HEK293 (cell line): Measurements from ENCODE around the gene PEX11G.
A peak's percentile ranks its signal among the peaks of the same experiment; 100 is the strongest.

Source experiments
- KLF1 ChIP-seq: fragments of 450-650 bp; formaldehyde crosslinking; IDR thresholded peaks from 2 replicates; pipeline ENCODE4 v1.5.1; 2016; ENCODE audit warnings: missing biosample characterization, missing genetic modification characterization
- KLF17 ChIP-seq: fragments of 450-650 bp; formaldehyde crosslinking; IDR thresholded peaks from 2 replicates; pipeline ENCODE4 v1.5.1; 2016; ENCODE audit warnings: missing biosample characterization, missing genetic modification characterization
- MYNN ChIP-seq: fragments of 450-650 bp; formaldehyde crosslinking; IDR thresholded peaks from 2 replicates; pipeline ENCODE4 v1.5.1; 2016; ENCODE audit warnings: missing biosample characterization, missing genetic modification characterization, borderline replicate concordance
- OVOL3 ChIP-seq: fragments of 450-650 bp; formaldehyde crosslinking; IDR thresholded peaks from 2 replicates; pipeline ENCODE4 v1.5.1; 2016; ENCODE audit warnings: missing biosample characterization, missing genetic modification characterization
- PRDM2 ChIP-seq: fragments of 450-650 bp; formaldehyde crosslinking; IDR thresholded peaks from 2 replicates; pipeline ENCODE4 v1.5.1; 2016; ENCODE audit warnings: missing biosample characterization, missing genetic modification characterization, borderline replicate concordance
- PRDM6 ChIP-seq: fragments of 450-650 bp; formaldehyde crosslinking; IDR thresholded peaks from 2 replicates; pipeline ENCODE4 v1.5.1; 2017; ENCODE audit warnings: missing biosample characterization, missing genetic modification characterization
- SP2 ChIP-seq: fragments of 450-650 bp; formaldehyde crosslinking; IDR thresholded peaks from 2 replicates; pipeline ENCODE4 v1.5.1; 2016; ENCODE audit warnings: missing biosample characterization, missing genetic modification characterization
- ZBTB6 ChIP-seq: fragments of 450-650 bp; formaldehyde crosslinking; IDR thresholded peaks from 2 replicates; pipeline ENCODE4 v1.5.1; 2017; ENCODE audit warnings: missing biosample characterization, missing genetic modification characterization
- ZFHX2 ChIP-seq: fragments of 450-650 bp; formaldehyde crosslinking; conservative IDR thresholded peaks from 2 replicates; pipeline ENCODE4 v1.5.1; 2016; ENCODE audit warnings: missing biosample characterization, missing genetic modification characterization
- ZNF114 ChIP-seq: fragments of 450-650 bp; formaldehyde crosslinking; IDR thresholded peaks from 2 replicates; pipeline ENCODE4 v1.5.0; 2017; ENCODE audit warnings: missing biosample characterization, missing genetic modification characterization
- ZNF121 ChIP-seq: fragments of 450-650 bp; formaldehyde crosslinking; IDR thresholded peaks from 2 replicates; pipeline ENCODE4 v1.5.1; 2016; ENCODE audit warnings: missing biosample characterization, missing genetic modification characterization
- ZNF169 ChIP-seq: fragments of 450-650 bp; formaldehyde crosslinking; IDR thresholded peaks from 2 replicates; pipeline ENCODE4 v1.5.1; 2016; ENCODE audit warnings: missing biosample characterization, missing genetic modification characterization
- ZNF211 ChIP-seq: fragments of 450-650 bp; formaldehyde crosslinking; IDR thresholded peaks from 2 replicates; pipeline ENCODE4 v1.5.1; 2016; ENCODE audit warnings: low read depth, missing biosample characterization, missing genetic modification characterization
- ZNF239 ChIP-seq: fragments of 450-650 bp; formaldehyde crosslinking; IDR thresholded peaks from 2 replicates; pipeline ENCODE4 v1.5.1; 2016; ENCODE audit warnings: missing biosample characterization, missing genetic modification characterization
- ZNF24 ChIP-seq: fragments of 450-650 bp; formaldehyde crosslinking; IDR thresholded peaks from 2 replicates; pipeline ENCODE4 v1.5.1; 2016; ENCODE audit warnings: missing biosample characterization, missing genetic modification characterization
- ZNF26 ChIP-seq: fragments of 450-650 bp; formaldehyde crosslinking; IDR thresholded peaks from 2 replicates; pipeline ENCODE4 v1.5.1; 2016; ENCODE audit warnings: missing biosample characterization, missing genetic modification characterization
- ZNF302 ChIP-seq: fragments of 450-650 bp; formaldehyde crosslinking; IDR thresholded peaks from 2 replicates; pipeline ENCODE4 v1.5.1; 2016; ENCODE audit warnings: missing biosample characterization, missing genetic modification characterization, low read depth
- ZNF311 ChIP-seq: fragments of 450-650 bp; formaldehyde crosslinking; IDR thresholded peaks from 2 replicates; pipeline ENCODE4 v1.5.1; 2017; ENCODE audit warnings: missing biosample characterization, missing genetic modification characterization, borderline replicate concordance
- ZNF341 ChIP-seq: fragments of 450-650 bp; formaldehyde crosslinking; IDR thresholded peaks from 2 replicates; pipeline ENCODE4; 2016; ENCODE audit warnings: low read depth, missing biosample characterization, missing genetic modification characterization
- ZNF558 ChIP-seq: fragments of 450-650 bp; formaldehyde crosslinking; IDR thresholded peaks from 2 replicates; pipeline ENCODE4 v1.5.1; 2016; ENCODE audit warnings: missing biosample characterization, missing genetic modification characterization
- ZNF692 ChIP-seq: fragments of 450-650 bp; formaldehyde crosslinking; IDR thresholded peaks from 2 replicates; pipeline ENCODE4 v1.5.1; 2016; ENCODE audit warnings: missing biosample characterization, missing genetic modification characterization
- ZNF701 ChIP-seq: fragments of 450-650 bp; formaldehyde crosslinking; IDR thresholded peaks from 2 replicates; pipeline ENCODE4 v1.5.1; 2016; ENCODE audit warnings: missing biosample characterization, missing genetic modification characterization
- ZNF776 ChIP-seq: fragments of 450-650 bp; formaldehyde crosslinking; IDR thresholded peaks from 2 replicates; pipeline ENCODE4 v1.5.0; 2017; ENCODE audit warnings: missing biosample characterization, missing genetic modification characterization, borderline replicate concordance
- ZNF830 ChIP-seq: fragments of 450-650 bp; IDR thresholded peaks from 2 replicates; pipeline ENCODE4 v1.5.0; 2018; ENCODE audit warnings: missing biosample characterization, missing genetic modification characterization, low read depth, mild to moderate bottlenecking, moderate library complexity
- ZNF837 ChIP-seq: fragments of 450-650 bp; formaldehyde crosslinking; IDR thresholded peaks from 2 replicates; pipeline ENCODE4 v1.5.1; 2016; ENCODE audit warnings: missing biosample characterization, missing genetic modification characterization
- ZNF843 ChIP-seq: fragments of 450-650 bp; formaldehyde crosslinking; IDR thresholded peaks from 2 replicates; pipeline ENCODE4 v1.5.1; 2016; ENCODE audit warnings: missing biosample characterization, missing genetic modification characterization

PEX11G gene

GRCh38 chr19:7535047-7535997 is 46.5 kb upstream of the PEX11G start, which contains the start of gene PNPLA6 (continued):
- TF ChIP-seq ZBTB6 (no peak), KLF17 (tag by site-specific recombination) (peak; percentile 96; the same call in 1 of the 2 replicates), ZNF121 (peak; percentile 87; the same call in 1 of the 2 replicates), ZNF24 (peak; percentile 73; the same call in 1 of the 2 replicates), ZNF558 (tag by site-specific recombination) (no peak), PRDM6 (no peak), KLF1 (tag by site-specific recombination) (no peak; the same call in 1 of the 2 replicates), PRDM2 (tag by site-specific recombination) (peak; percentile 87; the same call in 1 of the 2 replicates), ZNF837 (no peak), ZNF302 (tag by site-specific recombination) (no peak), ZFHX2 (tag by site-specific recombination) (no peak; the same call in 1 of the 2 replicates), ZNF169 (tag by site-specific recombination) (no peak), ZNF311 (tag by site-specific recombination) (no peak), ZNF692 (tag by site-specific recombination) (peak; percentile 98), ZNF211 (tag by site-specific recombination) (no peak), ZNF239 (tag by site-specific recombination) (no peak), ZNF341 (peak; percentile 30; the same call in 1 of the 2 replicates), OVOL3 (tag by site-specific recombination) (no peak), ZNF830 (tag by site-specific recombination) (no peak), MYNN (no peak), ZNF26 (tag by site-specific recombination) (no peak), ZNF114 (no peak), ZNF701 (no peak), ZNF843 (tag by site-specific recombination) (peak; percentile 47; the same call in 1 of the 2 replicates), SP2 (peak; percentile 84), ZNF776 (tag by site-specific recombination) (no peak)
